T-cell (primary cell): Measurements from ENCODE around the gene PDHX. TPM values are rescaled to one million over a fixed set of nuclear protein-coding genes. Genes with fewer than 3 reads are reported as not detected.

Experiments used
- ATAC-seq, 4 experiments: fragments of 200-7000 bp in 3 of 4; fragments of 150-1000 bp in 1 of 4; cut with Tn5 transposase; replicated peaks in 1 of 4; 1 replicate in 3 of 4; 2 replicates in 1 of 4; pipeline ENCODE4 v1.10.0; 2021; ENCODE audit warnings: moderate library complexity in 3 of 4, mild to moderate bottlenecking in 2 of 4, moderate number of reproducible peaks in 1 of 4
- CTCF ChIA-PET, 2 donors: fragments of 300-600 bp; sonication (Branson Sonifier 250); formaldehyde crosslinking; loops; one replicate each; lab custom pipeline; 2022; ENCODE audit warnings: antibody characterized with exemption in 2 of 2; lab: Charles Lee
- POLR2A ChIA-PET, 2 donors: fragments of 300-600 bp; sonication (Branson Sonifier 250); formaldehyde crosslinking; loops; one replicate each; lab custom pipeline; 2022; ENCODE audit warnings: antibody characterized with exemption in 2 of 2; lab: Charles Lee
- DNase-seq, 35 experiments: peaks; one replicate each; pipeline versions ENCODE4 v3.0.0 to v3.0.0-alpha.2; 2013 to 2023
- H3K27ac ChIP-seq: one replicate; pipeline ENCODE4 v1.5.1; 2013; ENCODE audit warnings: low read length
- H3K27me3 ChIP-seq, 2 experiments: replicated peaks in 1 of 2; 1 replicate in 1 of 2; 2 replicates in 1 of 2; pipeline versions ENCODE4 v1.6.1 to v1.7.0; 2013; ENCODE audit warnings: low read length in 1 of 2, mixed read lengths in 1 of 2; ENCODE audit not compliant: control insufficient read depth in 2 of 2, insufficient read depth in 2 of 2; ENCODE audit errors: extremely low read depth in 1 of 2
- H3K36me3 ChIP-seq, 2 donors: 1 replicate in 1 of 2; 2 replicates in 1 of 2; pipeline versions ENCODE4 v1.6.1 to v1.7.0; 2013; ENCODE audit warnings: low read length in 1 of 2; ENCODE audit not compliant: control insufficient read depth in 2 of 2, insufficient read depth in 1 of 2; ENCODE audit errors: extremely low read depth in 1 of 2
- H3K4me1 ChIP-seq, 2 experiments: 1 replicate in 1 of 2; 2 replicates in 1 of 2; pipeline versions ENCODE4 v1.6.1 to v1.7.0; 2013; ENCODE audit warnings: low read length in 2 of 2, mixed read lengths in 1 of 2; ENCODE audit not compliant: insufficient read depth in 2 of 2, control insufficient read depth in 1 of 2; ENCODE audit errors: extremely low read depth in 1 of 2
- H3K4me3 ChIP-seq, 2 donors: 1 replicate in 1 of 2; 2 replicates in 1 of 2; pipeline versions ENCODE4 v1.5.1 to v1.7.0; 2013; ENCODE audit warnings: mild to moderate bottlenecking in 2 of 2, low read length in 1 of 2, moderate library complexity in 1 of 2; ENCODE audit not compliant: control insufficient read depth in 1 of 2; ENCODE audit errors: extremely low read depth in 1 of 2
- H3K9me3 ChIP-seq: 2 replicates; pipeline ENCODE4 v1.7.0; 2013
- H3K27ac Mint-ChIP-seq, 2 donors: one replicate each; pipeline ENCODE4 v1.8.0; 2020 to 2021; ENCODE audit warnings: mild to moderate bottlenecking in 2 of 2, mixed read lengths in 2 of 2
- H3K27me3 Mint-ChIP-seq, 2 donors: one replicate each; pipeline ENCODE4 v1.8.0; 2021 to 2022; ENCODE audit warnings: mixed read lengths in 2 of 2
- H3K36me3 Mint-ChIP-seq: one replicate; pipeline ENCODE4 v1.8.0; 2021; ENCODE audit warnings: mixed read lengths
- H3K4me1 Mint-ChIP-seq, 3 donors: one replicate each; pipeline ENCODE4 v1.8.0; 2020 to 2022; ENCODE audit warnings: mixed read lengths in 3 of 3, mild to moderate bottlenecking in 1 of 3
- H3K4me3 Mint-ChIP-seq, 3 donors: one replicate each; pipeline ENCODE4 v1.8.0; 2020 to 2022; ENCODE audit warnings: mild to moderate bottlenecking in 3 of 3, mixed read lengths in 3 of 3, moderate library complexity in 3 of 3
- H3K9me3 Mint-ChIP-seq, 3 donors: one replicate each; pipeline ENCODE4 v1.8.0; 2020 to 2022; ENCODE audit warnings: mixed read lengths in 3 of 3
- WGBS: methylation state at CpG from one replicate; pipeline ENCODE4 v1.1.5; 2013; ENCODE audit warnings: missing lambda C conversion rate; ENCODE audit not compliant: insufficient coverage; 5-methylcytosine and 5-hydroxymethylcytosine counted together
- total RNA-seq, 35 experiments: library from RNA in 6 of 35; stranded (reverse) in 6 of 35; fragments of 120-200 nt in 1 of 35; gene quantifications; one replicate each; pipeline versions ENCODE4 v1.2.1 to v1.2.4 and lab custom pipeline; 2013 to 2026

Gene PDHX
- total RNA-seq, 5 donors from 2014 or later (not counting 1 experiment from before 2014, with no cell fraction given), result 21.7 to 36.4 (median 26.1) TPM

GRCh38 chr11:34886609-34887008, 29.8 kb upstream of the PDHX start:
- 100% methylated on average over 1 of the region's 2 CpGs for WGBS
- no peak for DNase-seq
- ChIA-PET CTCF (interaction anchor here (0.6 to 1.0 kb wide), 3 partner anchors 148 to 712 kb away, joined by 3 to 6 read pairs (median 3); no protein-coding TSS in a partner anchor), POLR2A (no interaction called here)
- no peaks in the 10 kb centered on the region for H3K4me1 ChIP-seq
- H3K9me3 Mint-ChIP-seq, result no peaks in the 10 kb centered on the region
- H3K36me3 ChIP-seq, result peaks cover 0 to 12% of the 10 kb centered on the region in 2 donors
- H3K27me3 ChIP-seq, result no peaks in the 10 kb centered on the region
- H3K27me3 Mint-ChIP-seq, result no peaks in the 10 kb centered on the region
- H3K4me3 Mint-ChIP-seq, result no peak overlapping the region
- H3K4me1 Mint-ChIP-seq, result no peaks in the 10 kb centered on the region
- no peak overlapping the region for H3K4me3 ChIP-seq
- H3K36me3 Mint-ChIP-seq, result peaks cover 35% of the 10 kb centered on the region
- no peaks in the 10 kb centered on the region for H3K9me3 ChIP-seq
- no peak overlapping the region for H3K27ac ChIP-seq
- no peak for ATAC-seq
- no peak overlapping the region for H3K27ac Mint-ChIP-seq

- DNase-seq, result no peak
- Mint-ChIP-seq H3K4me3 (no peak overlapping the region), H3K9me3 (no peaks in the 10 kb centered on the region), H3K27ac (no peak overlapping the region), H3K4me1 (no peaks in the 10 kb centered on the region), H3K36me3 (peaks cover 29% of the 10 kb centered on the region), H3K27me3 (no peaks in the 10 kb centered on the region)
- H3K4me1 ChIP-seq, result no peaks in the 10 kb centered on the region
- H3K36me3 ChIP-seq, result peaks cover 0 to 14% of the 10 kb centered on the region in 2 donors
- ATAC-seq, result no peak
- no peak overlapping the region for H3K4me3 ChIP-seq
- ChIA-PET CTCF (interaction anchor here in 1 of 2 donors (1.0 kb wide), 1 partner anchor 301 kb away, joined by 3 read pairs; no protein-coding TSS in a partner anchor), POLR2A (no interaction called here)
- no CpG with 5 or more reads among the region's 1 CpG for WGBS
- H3K27ac ChIP-seq, result no peak overlapping the region
- H3K9me3 ChIP-seq, result no peaks in the 10 kb centered on the region
- no peaks in the 10 kb centered on the region for H3K27me3 ChIP-seq
Observed at GRCh38 chr11:34887260-34887659, 29.2 kb upstream of the PDHX start.

GRCh38 chr11:34890089-34890488, 26.3 kb upstream of the PDHX start:
- no CpG with 5 or more reads among the region's 2 CpGs for WGBS
- POLR2A ChIA-PET, result no interaction called here
- Histone ChIP-seq H3K27ac (no peak overlapping the region), H3K4me3 (no peak overlapping the region), H3K9me3 (no peaks in the 10 kb centered on the region), H3K36me3 (peaks cover 0 to 12% of the 10 kb centered on the region in 2 donors), H3K27me3 (no peaks in the 10 kb centered on the region), H3K4me1 (no peaks in the 10 kb centered on the region)
- ATAC-seq (no peak), DNase-seq (no peak)
- H3K27ac Mint-ChIP-seq, result no peak overlapping the region
- H3K36me3 Mint-ChIP-seq, result peaks cover 21% of the 10 kb centered on the region
- H3K9me3 Mint-ChIP-seq, result no peaks in the 10 kb centered on the region
- CTCF ChIA-PET, result no interaction called here
- no peaks in the 10 kb centered on the region for H3K27me3 Mint-ChIP-seq
- no peaks in the 10 kb centered on the region for H3K4me1 Mint-ChIP-seq
- H3K4me3 Mint-ChIP-seq, result no peak overlapping the region

GRCh38 chr11:34890812-34891211, 25.6 kb upstream of the PDHX start:
- WGBS, result no CpG with 5 or more reads among the region's 1 CpG

DNA sequence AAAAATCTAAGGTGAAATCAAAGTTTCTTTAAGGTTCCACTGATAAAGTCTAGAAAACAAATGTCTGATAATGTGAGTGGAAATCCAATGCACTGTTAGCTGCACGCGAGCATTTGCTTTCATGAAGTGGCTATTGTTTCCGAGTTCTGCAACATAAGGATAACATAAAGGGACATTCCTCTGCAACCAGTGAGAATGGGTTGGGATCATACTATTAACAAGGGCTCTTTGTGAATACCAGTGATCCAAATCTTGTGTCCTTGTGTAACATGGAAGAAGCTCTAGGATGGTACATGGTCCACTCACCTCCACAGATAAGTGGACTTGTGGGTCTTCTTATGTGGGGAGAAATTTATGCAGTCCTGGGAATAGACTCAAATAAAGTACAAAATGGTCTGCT, 24.8 kb upstream of the PDHX start:
- ChIA-PET CTCF (interaction anchor here (0.7 to 1.4 kb wide), 4 partner anchors 305 to 500 kb away, joined by 3 to 9 read pairs (median 3); no protein-coding TSS in a partner anchor), POLR2A (interaction anchor here in 1 of 2 donors (0.9 kb wide), 1 partner anchor 248 kb away, joined by 3 read pairs; no protein-coding TSS in a partner anchor)
- no peak for DNase-seq

More at GRCh38 chr11:34890812-34891211, 25.6 kb upstream of the PDHX start:
- H3K27ac Mint-ChIP-seq, result no peak overlapping the region
- peaks cover 21% of the 10 kb centered on the region for H3K36me3 Mint-ChIP-seq
- H3K4me1 Mint-ChIP-seq, result no peaks in the 10 kb centered on the region
- no peak for ATAC-seq
- no peak overlapping the region for H3K4me3 Mint-ChIP-seq
- no peak overlapping the region for H3K27ac ChIP-seq
- ChIA-PET CTCF (interaction anchor here (0.7 to 1.4 kb wide), 2 partner anchors 305 to 780 kb away, joined by 3 to 9 read pairs; no protein-coding TSS in a partner anchor), POLR2A (interaction anchor here in 1 of 2 donors (0.9 kb wide), 1 partner anchor 247 kb away, joined by 3 read pairs; no protein-coding TSS in a partner anchor)
- no peaks in the 10 kb centered on the region for H3K27me3 Mint-ChIP-seq
- no peaks in the 10 kb centered on the region for H3K27me3 ChIP-seq
- H3K4me1 ChIP-seq, result no peaks in the 10 kb centered on the region
- H3K9me3 ChIP-seq, result no peaks in the 10 kb centered on the region
- peaks cover 0 to 10% of the 10 kb centered on the region in 2 donors for H3K36me3 ChIP-seq
- H3K4me3 ChIP-seq, result no peak overlapping the region
- DNase-seq, result peak in 1 of 35 experiments; percentile 45
- no peaks in the 10 kb centered on the region for H3K9me3 Mint-ChIP-seq

GRCh38 chr11:34893416-34893815, 23.0 kb upstream of the PDHX start:
- DNase-seq (no peak), ATAC-seq (no peak)
- no peaks in the 10 kb centered on the region for H3K9me3 ChIP-seq
- no peak overlapping the region for H3K4me3 Mint-ChIP-seq
- H3K9me3 Mint-ChIP-seq, result peaks cover 6 to 12% (median 11%) of the 10 kb centered on the region in 3 donors
- H3K36me3 Mint-ChIP-seq, result peaks cover 23% of the 10 kb centered on the region
- no peaks in the 10 kb centered on the region for H3K27me3 Mint-ChIP-seq
- no peak overlapping the region for H3K27ac ChIP-seq
- no peaks in the 10 kb centered on the region for H3K4me1 ChIP-seq
- peaks cover 0 to 8% of the 10 kb centered on the region in 2 donors for H3K36me3 ChIP-seq
- ChIA-PET CTCF (interaction anchor here in 1 of 2 donors (0.6 kb wide), 1 partner anchor 21 kb away, joined by 3 read pairs; no protein-coding TSS in a partner anchor), POLR2A (no interaction called here)
- no peak overlapping the region for H3K27ac Mint-ChIP-seq
- no peak overlapping the region for H3K4me3 ChIP-seq
- 100% methylated on average over 1 of the region's 1 CpG for WGBS
- H3K27me3 ChIP-seq, result no peaks in the 10 kb centered on the region
- no peaks in the 10 kb centered on the region for H3K4me1 Mint-ChIP-seq

More for the DNA sequence above, 24.8 kb upstream of the PDHX start:
- peaks cover 0 to 10% of the 10 kb centered on the region in 2 donors for H3K36me3 ChIP-seq
- Mint-ChIP-seq H3K36me3 (peaks cover 27% of the 10 kb centered on the region), H3K27me3 (no peaks in the 10 kb centered on the region), H3K27ac (no peak overlapping the region), H3K4me3 (no peak overlapping the region), H3K4me1 (no peaks in the 10 kb centered on the region), H3K9me3 (peaks cover 6% of the 10 kb centered on the region in 3 donors)
- ATAC-seq, result no peak
- H3K9me3 ChIP-seq, result no peaks in the 10 kb centered on the region
- no peaks in the 10 kb centered on the region for H3K27me3 ChIP-seq
- no peak overlapping the region for H3K27ac ChIP-seq
- no peaks in the 10 kb centered on the region for H3K4me1 ChIP-seq
- no peak overlapping the region for H3K4me3 ChIP-seq
- WGBS, result 100% methylated on average over 3 of the region's 3 CpGs
